Hepatocyte (in vitro differentiated cells): ENCODE data around the gene PHOX2B. TPM values are rescaled to one million over a fixed set of nuclear protein-coding genes. Genes with fewer than 3 reads are reported as not detected.

Experiments used
- DNase-seq: peaks from one replicate; pipeline ENCODE4 v3.0.0-alpha.2; 2016; ENCODE audit warnings: low spot score
- H2AFZ ChIP-seq: fragments of 200-600 bp; sonication (generic); 2 replicates; pipeline ENCODE4 v1.6.0; 2016; ENCODE audit warnings: antibody characterized with exemption, mild to moderate bottlenecking
- H3K27ac ChIP-seq: fragments of 200-600 bp; sonication (generic); 2 replicates; pipeline ENCODE4 v1.5.1; 2016; ENCODE audit warnings: mild to moderate bottlenecking
- H3K27me3 ChIP-seq: fragments of 200-600 bp; sonication (generic); 2 replicates; pipeline ENCODE4 v1.6.1; 2016
- H3K36me3 ChIP-seq: fragments of 200-600 bp; sonication (generic); replicated peaks from 2 replicates; pipeline ENCODE4 v1.5.1; 2016; ENCODE audit warnings: low read depth; ENCODE audit not compliant: insufficient read depth
- H3K4me1 ChIP-seq: fragments of 200-600 bp; sonication (generic); 2 replicates; pipeline ENCODE4 v1.5.1; 2016; ENCODE audit warnings: mild to moderate bottlenecking, moderate library complexity; ENCODE audit not compliant: insufficient read depth
- H3K4me2 ChIP-seq: fragments of 200-600 bp; sonication (generic); 2 replicates; pipeline ENCODE4 v1.6.0; 2016
- H3K4me3 ChIP-seq: fragments of 200-600 bp; sonication (generic); 2 replicates; pipeline ENCODE4 v1.5.1; 2016; ENCODE audit warnings: mild to moderate bottlenecking
- H3K79me2 ChIP-seq: fragments of 200-600 bp; sonication (generic); 2 replicates; pipeline ENCODE4 v1.6.0; 2017; ENCODE audit warnings: mild to moderate bottlenecking
- H3K9me2 ChIP-seq: fragments of 200-600 bp; sonication (generic); replicated peaks from 2 replicates; pipeline ENCODE4 v1.6.0; 2017; ENCODE audit warnings: mild to moderate bottlenecking; ENCODE audit not compliant: insufficient read depth
- H3K9me3 ChIP-seq: fragments of 200-600 bp; sonication (generic); 2 replicates; pipeline ENCODE4 v1.5.1; 2016; ENCODE audit warnings: low read depth, mild to moderate bottlenecking
- H4K20me1 ChIP-seq: fragments of 200-600 bp; sonication (generic); 2 replicates; pipeline ENCODE4 v1.6.0; 2016; ENCODE audit warnings: mild to moderate bottlenecking; ENCODE audit not compliant: insufficient read depth, poor library complexity, severe bottlenecking
- EZH2 ChIP-seq: fragments of 200-600 bp; sonication (generic); IDR thresholded peaks from 2 replicates; pipeline ENCODE4 v1.6.1; 2016; ENCODE audit warnings: antibody characterized with exemption, mild to moderate bottlenecking, borderline replicate concordance
- EZH2phosphoT487 ChIP-seq: fragments of 200-600 bp; sonication (generic); IDR thresholded peaks from one replicate; pipeline ENCODE4 v1.6.1; 2018; ENCODE audit warnings: antibody characterized with exemption, mild to moderate bottlenecking, low read depth, moderate library complexity; ENCODE audit not compliant: unreplicated experiment, severe bottlenecking
- WGBS: methylation state at CpG from one replicate; pipeline ENCODE4 v1.1.6; 2016; ENCODE audit warnings: low lambda C conversion rate; ENCODE audit errors: missing lambda C conversion rate; 5-methylcytosine and 5-hydroxymethylcytosine counted together
- polyA plus RNA-seq: library from polyadenylated mRNA; unstranded; fragments of >200 nt; fragmentation: Nextera tagmentation; extraction: Ambion mirVana; gene quantifications from 2 replicates; pipeline ENCODE4 v1.2.1, GENCODE V29; 2016
- small RNA-seq: library from RNA; depleted of rRNA; stranded (forward); fragments of <200 nt; gene quantifications from one replicate; pipeline ENCODE3, GENCODE V24; 2014
- total RNA-seq: library from RNA; depleted of rRNA; stranded (reverse); fragments of >200 nt; gene quantifications from 2 replicates; pipeline ENCODE4 v1.2.3, GENCODE V29; 2014
- TF ChIP-seq, protein P1 (sequence below): fragments of 200-600 bp; sonication (generic); IDR thresholded peaks from 2 replicates; pipeline ENCODE4 v1.5.1; 2016; ENCODE audit warnings: antibody characterized with exemption, mild to moderate bottlenecking; ENCODE audit not compliant: poor library complexity

PHOX2B gene
- total and polyA plus RNA-seq, 2 experiments from 2014 or later, result not detected

DNA sequence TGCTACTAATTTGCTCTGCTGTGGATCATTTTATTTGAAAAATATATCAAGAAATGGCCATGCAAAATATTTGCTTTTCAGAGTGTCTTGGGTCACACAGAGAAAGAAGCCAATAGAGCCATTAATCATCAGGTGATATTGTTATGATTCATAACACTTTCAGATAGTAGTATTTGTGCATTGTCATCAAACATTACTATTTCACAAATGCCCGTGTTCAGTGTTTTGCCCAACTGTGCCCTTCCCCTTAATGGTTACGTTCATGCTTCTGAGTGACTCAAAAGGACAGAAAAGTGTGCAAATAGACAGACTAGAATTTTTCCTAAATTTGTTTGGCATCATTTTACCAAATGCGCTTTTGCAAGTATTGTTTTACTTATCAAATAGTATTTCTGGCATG lies 46.5 kb downstream of the PHOX2B start:
- no peak overlapping the region for H3K4me3 ChIP-seq
- WGBS, result 90% methylated on average over 3 of the region's 3 CpGs
- TF ChIP-seq, protein P1, sequence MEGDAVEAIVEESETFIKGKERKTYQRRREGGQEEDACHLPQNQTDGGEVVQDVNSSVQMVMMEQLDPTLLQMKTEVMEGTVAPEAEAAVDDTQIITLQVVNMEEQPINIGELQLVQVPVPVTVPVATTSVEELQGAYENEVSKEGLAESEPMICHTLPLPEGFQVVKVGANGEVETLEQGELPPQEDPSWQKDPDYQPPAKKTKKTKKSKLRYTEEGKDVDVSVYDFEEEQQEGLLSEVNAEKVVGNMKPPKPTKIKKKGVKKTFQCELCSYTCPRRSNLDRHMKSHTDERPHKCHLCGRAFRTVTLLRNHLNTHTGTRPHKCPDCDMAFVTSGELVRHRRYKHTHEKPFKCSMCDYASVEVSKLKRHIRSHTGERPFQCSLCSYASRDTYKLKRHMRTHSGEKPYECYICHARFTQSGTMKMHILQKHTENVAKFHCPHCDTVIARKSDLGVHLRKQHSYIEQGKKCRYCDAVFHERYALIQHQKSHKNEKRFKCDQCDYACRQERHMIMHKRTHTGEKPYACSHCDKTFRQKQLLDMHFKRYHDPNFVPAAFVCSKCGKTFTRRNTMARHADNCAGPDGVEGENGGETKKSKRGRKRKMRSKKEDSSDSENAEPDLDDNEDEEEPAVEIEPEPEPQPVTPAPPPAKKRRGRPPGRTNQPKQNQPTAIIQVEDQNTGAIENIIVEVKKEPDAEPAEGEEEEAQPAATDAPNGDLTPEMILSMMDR, result no peak
- no peak for TF ChIP-seq EZH2
- TF ChIP-seq EZH2phosphoT487, result no peak

DNA sequence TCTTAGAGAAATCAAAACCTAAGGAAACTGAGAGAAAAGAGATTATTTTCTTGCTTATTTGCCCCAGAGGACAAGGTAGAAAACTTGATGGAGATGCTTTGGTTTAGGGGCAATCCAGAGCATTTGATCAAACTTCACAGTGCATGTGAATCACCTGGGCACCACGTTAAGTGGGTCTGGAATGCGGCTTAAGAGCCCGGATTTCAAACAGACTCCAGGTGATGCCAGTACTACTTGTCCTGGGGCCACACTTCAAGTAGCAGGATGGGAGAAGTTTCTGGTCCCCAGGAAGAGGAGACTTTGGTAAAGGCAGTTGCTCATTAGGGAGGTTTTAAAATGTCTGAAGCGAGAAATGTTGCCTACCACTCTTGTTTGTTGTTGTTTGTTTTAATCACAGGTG lies 51.8 kb downstream of the PHOX2B start:
- no peak overlapping the region for H3K4me2 ChIP-seq
- H3K79me2 ChIP-seq, result no peaks in the 10 kb centered on the region
- H3K4me3 ChIP-seq, result no peak overlapping the region
- DNase-seq, result no peak
- no peaks in the 10 kb centered on the region for H3K36me3 ChIP-seq
- no peaks in the 10 kb centered on the region for H4K20me1 ChIP-seq
- WGBS, result 65% methylated on average over 4 of the region's 4 CpGs
- no peaks in the 10 kb centered on the region for H3K9me2 ChIP-seq
- no peak overlapping the region for H3K27ac ChIP-seq
- H2AFZ ChIP-seq, result no peak overlapping the region
- TF ChIP-seq EZH2phosphoT487, result no peak
- TF ChIP-seq, protein P1, result no peak
- TF ChIP-seq EZH2, result no peak
- no peaks in the 10 kb centered on the region for H3K9me3 ChIP-seq
- peaks cover 2% of the 10 kb centered on the region for H3K27me3 ChIP-seq
- no peaks in the 10 kb centered on the region for H3K4me1 ChIP-seq

More for the DNA sequence above, 46.5 kb downstream of the PHOX2B start:
- H3K9me3 ChIP-seq, result no peaks in the 10 kb centered on the region
- DNase-seq, result no peak
- H3K9me2 ChIP-seq, result no peaks in the 10 kb centered on the region
- peaks cover 7% of the 10 kb centered on the region for H3K27me3 ChIP-seq
- no peaks in the 10 kb centered on the region for H3K79me2 ChIP-seq
- no peak overlapping the region for H3K27ac ChIP-seq
- H3K4me1 ChIP-seq, result no peaks in the 10 kb centered on the region
- no peaks in the 10 kb centered on the region for H4K20me1 ChIP-seq
- no peak overlapping the region for H3K4me2 ChIP-seq
- H2AFZ ChIP-seq, result no peak overlapping the region
- H3K36me3 ChIP-seq, result no peaks in the 10 kb centered on the region

DNA sequence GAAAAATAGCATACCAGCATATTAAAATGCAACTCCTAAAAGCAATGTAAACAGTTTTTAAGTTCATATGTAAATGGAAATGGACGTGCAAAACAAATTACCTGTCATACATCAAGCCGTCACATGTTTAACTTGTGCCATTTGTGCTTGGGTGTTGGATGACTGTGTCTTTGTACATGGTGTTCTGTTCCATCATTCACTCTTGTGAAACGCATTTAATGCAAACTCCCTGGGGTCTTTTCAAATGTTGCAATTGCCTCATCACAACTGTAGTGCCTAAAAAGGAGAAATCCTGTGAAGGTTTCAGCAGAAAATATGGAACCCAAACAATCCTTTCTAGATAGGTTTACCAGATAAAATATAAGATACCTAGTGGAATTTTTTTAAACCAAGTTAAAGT lies 52.4 kb downstream of the PHOX2B start:
- no peaks in the 10 kb centered on the region for H3K4me1 ChIP-seq
- H3K27me3 ChIP-seq, result no peaks in the 10 kb centered on the region
- 85% methylated on average over 3 of the region's 3 CpGs for WGBS
- H3K4me2 ChIP-seq, result no peak overlapping the region
- H3K4me3 ChIP-seq, result no peak overlapping the region
- H4K20me1 ChIP-seq, result no peaks in the 10 kb centered on the region
- H3K27ac ChIP-seq, result no peak overlapping the region
- H2AFZ ChIP-seq, result no peak overlapping the region
- TF ChIP-seq EZH2phosphoT487, result no peak
- TF ChIP-seq, protein P1, result no peak
- TF ChIP-seq EZH2, result no peak
- no peaks in the 10 kb centered on the region for H3K36me3 ChIP-seq
- DNase-seq, result no peak
- no peaks in the 10 kb centered on the region for H3K79me2 ChIP-seq
- no peaks in the 10 kb centered on the region for H3K9me3 ChIP-seq
- no peaks in the 10 kb centered on the region for H3K9me2 ChIP-seq

Small RNA genes lying within 50 kb of the gene (small RNA-seq; reads per million reads assigned to genes)
- gene RNU1-49P, result not detected

Other genes with a start within 250 kb of the PHOX2B start
- gene LIMCH1, start 210.6 kb downstream of the PHOX2B start, total RNA-seq, result 13.3 and 16.3 TPM in 2 replicates
- gene LIMCH1, start 210.6 kb downstream of the PHOX2B start, polyA plus RNA-seq, result 10.6 and 15.5 TPM in 2 replicates
- gene TMEM33, start 186.7 kb upstream of the PHOX2B start, total RNA-seq, result 77.6 and 83.9 TPM in 2 replicates
- gene TMEM33, start 186.7 kb upstream of the PHOX2B start, polyA plus RNA-seq, result 27.8 and 38.3 TPM in 2 replicates
- 0.04 and 0.10 TPM in 2 replicates for gene DCAF4L1, start 233.0 kb upstream of the PHOX2B start, total RNA-seq
- gene DCAF4L1, start 233.0 kb upstream of the PHOX2B start, polyA plus RNA-seq, result not detected in 2 replicates
- 50.9 and 58.6 TPM in 2 replicates for gene SLC30A9, start 241.8 kb upstream of the PHOX2B start, total RNA-seq
- 35.5 and 41.3 TPM in 2 replicates for gene SLC30A9, start 241.8 kb upstream of the PHOX2B start, polyA plus RNA-seq